GM12873 (cell line): ENCODE results near the gene SUPT3H.

Experiments
- CTCF ChIP-seq: IDR thresholded peaks from 2 replicates; pipeline ENCODE4 v1.5.1; 2012; ENCODE audit warnings: low read depth, mild to moderate bottlenecking, moderate library complexity, low read length, control low read depth; ENCODE audit not compliant: insufficient read depth; ENCODE audit errors: missing control alignments

SUPT3H gene

DNA sequence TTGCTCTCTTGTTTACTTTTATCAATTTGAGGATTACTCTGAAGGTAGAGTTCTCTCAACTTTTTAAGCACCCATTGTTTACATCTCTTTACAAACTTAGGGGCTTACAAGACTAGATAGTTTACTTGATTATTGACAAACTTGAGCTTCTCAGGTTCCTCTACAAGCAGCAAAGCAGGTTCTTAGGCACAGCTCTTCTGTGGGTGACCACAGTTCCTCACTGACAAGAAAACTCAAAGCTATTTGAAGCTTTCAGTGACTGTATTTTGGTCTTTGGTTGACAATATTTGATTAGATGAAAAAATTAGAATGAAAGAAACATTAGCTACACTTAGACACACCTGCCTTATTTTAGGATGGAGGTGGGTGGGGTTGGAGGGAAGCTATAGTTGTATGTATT, 376.9 kb downstream of the SUPT3H start:
- TF ChIP-seq CTCF: no peak

DNA sequence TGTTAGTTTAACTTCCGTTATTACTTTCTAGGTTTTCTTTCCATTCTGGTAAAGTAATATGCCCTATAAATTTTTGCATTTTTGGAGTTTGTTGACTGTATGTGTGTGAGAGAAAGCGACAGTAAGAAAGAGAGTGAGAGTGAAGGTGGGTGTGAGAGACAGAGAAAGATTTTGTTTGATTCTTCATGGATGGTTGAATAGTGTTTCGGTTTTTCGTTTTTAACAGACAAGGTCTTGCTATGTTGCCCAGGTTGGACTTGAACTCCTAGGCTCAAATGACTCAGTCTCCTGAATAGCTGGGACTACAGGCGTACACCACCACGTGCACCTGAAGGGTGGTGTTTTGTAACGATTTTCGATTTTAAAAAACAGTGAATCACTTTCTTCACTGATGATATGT, 378.7 kb downstream of the SUPT3H start:
- TF ChIP-seq CTCF: no peak

- no peak for TF ChIP-seq CTCF
These were observed 382.1 kb downstream of the SUPT3H start for GRCh38 chr6:44995486-44996132.

- no peak for TF ChIP-seq CTCF
These were observed 388.3 kb downstream of the SUPT3H start for GRCh38 chr6:44989391-44989790.

- TF ChIP-seq CTCF: no peak
These were observed 392.7 kb downstream of the SUPT3H start for GRCh38 chr6:44985006-44985405.

- TF ChIP-seq CTCF: no peak
These were observed 394.0 kb downstream of the SUPT3H start for GRCh38 chr6:44983467-44984365.

DNA sequence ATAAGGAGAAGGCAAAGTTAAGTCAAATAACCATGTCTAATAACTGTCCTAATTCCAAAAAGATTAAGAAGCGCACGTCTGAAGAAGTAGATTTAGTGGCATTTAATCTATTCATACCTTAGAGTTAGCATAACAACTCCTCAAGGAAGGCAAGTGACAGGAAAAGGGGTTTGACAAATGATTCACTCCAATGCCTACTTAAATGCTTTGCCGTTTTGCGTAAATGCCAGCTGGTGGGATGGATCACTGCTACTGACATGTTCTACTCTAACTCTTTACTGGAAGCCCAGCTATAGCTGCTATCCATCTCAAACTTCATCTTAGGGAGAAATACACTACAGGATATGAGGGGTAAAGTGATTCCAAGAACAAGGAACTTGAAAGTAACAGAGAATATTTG, 396.9 kb downstream of the SUPT3H start:
- TF ChIP-seq CTCF: no peak
